ENCODE measurements around the gene DMD. TPM values are rescaled to one million over a fixed set of nuclear protein-coding genes. Genes with fewer than 3 reads are reported as not detected.

DMD gene
- total and polyA plus RNA-seq, 7 donors = 2.5 to 260 (median 183) TPM

DNA sequence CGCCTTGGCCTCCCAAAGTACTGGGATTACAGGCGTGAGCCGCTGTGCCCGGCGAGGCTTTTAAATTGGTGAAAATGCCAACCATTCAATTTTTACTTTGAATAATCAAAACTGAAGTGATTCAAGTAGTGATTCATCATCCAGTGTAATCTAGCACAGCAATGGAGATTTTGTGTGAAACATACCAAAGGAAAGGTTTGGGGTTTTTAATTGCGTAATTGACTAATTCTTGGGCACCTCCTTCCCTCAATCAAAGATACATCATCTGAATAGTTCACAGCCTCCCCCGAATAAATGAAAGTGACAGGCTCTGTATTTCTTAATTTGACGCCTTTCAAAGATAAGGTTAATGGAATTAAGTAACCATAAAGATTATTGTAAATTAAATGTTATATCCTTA is 69.0 kb downstream of the DMD start:
- H3K27me3 ChIP-seq = no peaks in the 10 kb centered on the region
- no peaks in the 10 kb centered on the region for H3K36me3 ChIP-seq
- intact Hi-C loops (cut with DNase I) = no loop called here
- no peaks in the 10 kb centered on the region for H3K4me1 ChIP-seq
- H3K4me3 ChIP-seq = no peak overlapping the region
- no peak for DNase-seq
- no peaks in the 10 kb centered on the region for H3K9me3 ChIP-seq
- no peak overlapping the region for H3K27ac ChIP-seq
- TF ChIP-seq POLR2A (IDR thresholded peaks at IDR 0.05) (no peak), EP300 (IDR thresholded peaks at IDR 0.05) (no peak), POLR2AphosphoS5 (IDR thresholded peaks at IDR 0.05) (no peak)
- TF ChIP-seq, protein P1, sequence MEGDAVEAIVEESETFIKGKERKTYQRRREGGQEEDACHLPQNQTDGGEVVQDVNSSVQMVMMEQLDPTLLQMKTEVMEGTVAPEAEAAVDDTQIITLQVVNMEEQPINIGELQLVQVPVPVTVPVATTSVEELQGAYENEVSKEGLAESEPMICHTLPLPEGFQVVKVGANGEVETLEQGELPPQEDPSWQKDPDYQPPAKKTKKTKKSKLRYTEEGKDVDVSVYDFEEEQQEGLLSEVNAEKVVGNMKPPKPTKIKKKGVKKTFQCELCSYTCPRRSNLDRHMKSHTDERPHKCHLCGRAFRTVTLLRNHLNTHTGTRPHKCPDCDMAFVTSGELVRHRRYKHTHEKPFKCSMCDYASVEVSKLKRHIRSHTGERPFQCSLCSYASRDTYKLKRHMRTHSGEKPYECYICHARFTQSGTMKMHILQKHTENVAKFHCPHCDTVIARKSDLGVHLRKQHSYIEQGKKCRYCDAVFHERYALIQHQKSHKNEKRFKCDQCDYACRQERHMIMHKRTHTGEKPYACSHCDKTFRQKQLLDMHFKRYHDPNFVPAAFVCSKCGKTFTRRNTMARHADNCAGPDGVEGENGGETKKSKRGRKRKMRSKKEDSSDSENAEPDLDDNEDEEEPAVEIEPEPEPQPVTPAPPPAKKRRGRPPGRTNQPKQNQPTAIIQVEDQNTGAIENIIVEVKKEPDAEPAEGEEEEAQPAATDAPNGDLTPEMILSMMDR (IDR thresholded peaks at IDR 0.05) = no peak
- 94% methylated on average over 8 of the region's 8 CpGs for WGBS, 2 donors

DNA sequence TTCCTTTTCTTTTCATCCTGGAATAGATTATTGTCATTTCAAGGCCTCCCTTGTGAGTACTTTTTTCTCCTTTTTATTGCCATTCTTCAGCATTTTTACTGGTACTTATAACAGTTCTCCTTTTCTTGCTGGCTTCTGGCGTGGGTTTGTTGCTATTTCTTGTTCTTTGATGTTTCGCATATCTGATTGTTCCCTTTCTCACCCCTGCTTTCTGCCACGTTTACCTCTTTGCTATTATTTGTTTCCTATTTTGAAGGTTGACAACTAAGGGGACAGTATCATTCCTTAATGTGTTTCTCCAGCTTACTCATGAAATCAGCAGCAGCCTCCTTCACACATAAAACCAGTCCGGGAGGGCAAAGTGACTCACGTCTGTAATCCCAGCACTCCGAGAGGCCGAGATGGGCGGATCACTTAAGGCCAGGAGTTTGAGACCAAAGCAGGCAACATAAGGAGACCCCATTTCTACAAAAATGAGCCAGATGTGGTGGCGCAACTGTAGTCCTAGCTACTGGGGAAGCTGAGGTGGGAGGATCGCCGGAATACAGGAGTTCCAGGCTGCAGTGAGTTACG is 72.6 kb downstream of the DMD start:
- 64 to 65% methylated on average over 12 of the region's 12 CpGs for WGBS, 2 donors
- Histone ChIP-seq H3K9me3 (no peaks in the 10 kb centered on the region), H3K36me3 (no peaks in the 10 kb centered on the region), H3K4me1 (peaks cover 0 to 8% (median 0%) of the 10 kb centered on the region in 4 donors), H3K27ac (peak overlapping the region in 1 of 4 donors; percentile 14), H3K27me3 (no peaks in the 10 kb centered on the region), H3K4me3 (no peak overlapping the region)
- intact Hi-C loops (cut with DNase I) = no loop called here
- no peak for DNase-seq
- TF ChIP-seq POLR2AphosphoS5 (IDR thresholded peaks at IDR 0.05) (no peak), POLR2A (IDR thresholded peaks at IDR 0.05) (no peak), EP300 (IDR thresholded peaks at IDR 0.05) (no peak)
- TF ChIP-seq, protein P1 (IDR thresholded peaks at IDR 0.05) = no peak

DNA sequence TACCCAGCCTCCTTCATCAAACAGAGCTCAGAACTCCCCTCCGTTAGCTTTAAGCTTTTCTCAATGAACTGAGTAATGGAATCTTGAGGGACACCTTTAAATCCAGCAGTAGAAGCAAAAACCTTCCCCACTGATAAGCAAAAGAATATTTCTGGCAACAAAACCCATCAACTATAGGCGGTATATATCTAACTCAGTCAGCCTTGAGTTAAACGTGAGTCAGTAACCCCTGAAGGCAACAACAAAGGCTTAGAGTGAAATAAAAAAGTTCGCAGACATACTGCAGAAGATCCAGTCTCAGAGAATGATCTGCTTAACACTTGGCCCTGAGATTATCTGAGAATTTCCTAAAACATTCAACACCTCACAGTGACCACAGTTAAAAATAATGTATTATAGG is 77.2 kb downstream of the DMD start:
- Histone ChIP-seq H3K4me3 (no peak overlapping the region), H3K27me3 (no peaks in the 10 kb centered on the region), H3K4me1 (peaks cover 0 to 22% (median 0%) of the 10 kb centered on the region in 4 donors), H3K9me3 (no peaks in the 10 kb centered on the region), H3K27ac (peak overlapping the region in 2 of 4 donors; percentile 45 to 50), H3K36me3 (no peaks in the 10 kb centered on the region)
- DNase-seq = no peak
- TF ChIP-seq POLR2AphosphoS5 (IDR thresholded peaks at IDR 0.05) (no peak), POLR2A (IDR thresholded peaks at IDR 0.05) (no peak), EP300 (IDR thresholded peaks at IDR 0.05) (no peak)
- TF ChIP-seq, protein P1 (IDR thresholded peaks at IDR 0.05) = no peak
- 66 to 73% methylated on average over 4 of the region's 4 CpGs for WGBS, 2 donors
- intact Hi-C loops (cut with DNase I) = no loop called here

DNA sequence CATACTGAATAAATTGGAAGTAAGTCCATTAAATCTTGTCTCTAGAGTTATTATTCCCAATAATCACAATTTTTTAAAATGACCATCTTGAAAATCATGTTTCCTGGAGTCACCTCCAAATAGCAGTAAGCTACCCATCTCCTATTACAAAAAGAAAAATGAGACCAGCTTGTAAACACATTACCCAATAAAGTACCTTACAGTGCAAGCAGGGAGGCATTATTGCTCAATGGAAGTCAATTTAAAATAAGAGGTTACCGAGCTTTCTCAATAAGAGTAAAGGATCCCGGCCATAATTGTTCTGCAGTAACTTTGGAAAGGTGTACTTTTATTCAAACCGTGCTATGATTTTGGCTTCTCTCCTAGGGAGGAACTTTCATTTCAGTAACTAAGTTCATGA is 78.0 kb downstream of the DMD start:
- intact Hi-C loops (cut with DNase I) = no loop called here
- no peak for DNase-seq
- no peak overlapping the region for H3K4me3 ChIP-seq

More for the DNA sequence above, 78.0 kb downstream of the DMD start:
- no peaks in the 10 kb centered on the region for H3K36me3 ChIP-seq
- H3K9me3 ChIP-seq = no peaks in the 10 kb centered on the region
- H3K27me3 ChIP-seq = no peaks in the 10 kb centered on the region
- WGBS, 2 donors = 66 to 78% methylated on average over 3 of the region's 3 CpGs
- H3K4me1 ChIP-seq = peaks cover 0 to 22% (median 0%) of the 10 kb centered on the region in 4 donors
- peak overlapping the region in 2 of 4 donors; percentile 45 to 50 for H3K27ac ChIP-seq
- TF ChIP-seq EP300 (IDR thresholded peaks at IDR 0.05) (no peak), POLR2AphosphoS5 (IDR thresholded peaks at IDR 0.05) (no peak), POLR2A (IDR thresholded peaks at IDR 0.05) (no peak)
- TF ChIP-seq, protein P1 (IDR thresholded peaks at IDR 0.05) = no peak

All from sigmoid colon (tissue), 7 donors.